CD14-positive monocyte (primary cell): ENCODE results near the gene ADAMTS20. TPM values are rescaled to one million over a fixed set of nuclear protein-coding genes. Genes with fewer than 3 reads are reported as not detected.

Experiments used
- DNase-seq, 3 donors: peaks; one replicate each; pipeline ENCODE4 v3.0.0-alpha.2; 2011 to 2022
- H2AFZ ChIP-seq: 2 replicates; pipeline ENCODE4 v1.6.0; 2012; ENCODE audit warnings: mild to moderate bottlenecking, low read depth, low read length, inconsistent platforms; ENCODE audit not compliant: insufficient read depth, poor library complexity, severe bottlenecking
- H3K27ac ChIP-seq, 2 donors: 1 replicate in 1 of 2; 2 replicates in 1 of 2; pipeline ENCODE4 v1.5.1; 2012 to 2013; ENCODE audit warnings: low read length in 2 of 2, control low read depth in 1 of 2, inconsistent platforms in 1 of 2, low read depth in 1 of 2, mild to moderate bottlenecking in 1 of 2
- H3K27me3 ChIP-seq, 2 donors: one replicate each; pipeline versions ENCODE4 v1.6.0 to v1.6.1; 2011 to 2013; ENCODE audit warnings: low read length in 2 of 2; ENCODE audit not compliant: control insufficient read depth in 2 of 2, insufficient read depth in 2 of 2
- H3K36me3 ChIP-seq, 2 donors: replicated peaks in 1 of 2; 1 replicate in 1 of 2; 2 replicates in 1 of 2; pipeline versions ENCODE4 v1.5.1 to v1.6.1; 2012 to 2013; ENCODE audit warnings: low read length in 2 of 2, control low read depth in 1 of 2, inconsistent platforms in 1 of 2, mild to moderate bottlenecking in 1 of 2; ENCODE audit not compliant: insufficient read depth in 2 of 2, control insufficient read depth in 1 of 2
- H3K4me1 ChIP-seq, 2 donors: 1 replicate in 1 of 2; 2 replicates in 1 of 2; pipeline versions ENCODE4 v1.5.1 to v1.6.1; 2012 to 2013; ENCODE audit warnings: low read length in 2 of 2, control low read depth in 1 of 2, inconsistent platforms in 1 of 2, mild to moderate bottlenecking in 1 of 2, moderate library complexity in 1 of 2; ENCODE audit not compliant: insufficient read depth in 2 of 2, control insufficient read depth in 1 of 2
- H3K4me2 ChIP-seq: replicated peaks from 2 replicates; pipeline ENCODE3; 2012; ENCODE audit warnings: low read length, moderate library complexity, mild to moderate bottlenecking; ENCODE audit not compliant: poor library complexity, severe bottlenecking; ENCODE audit errors: extremely low read depth
- H3K4me3 ChIP-seq, 3 experiments: fragments of 200-600 bp in 1 of 3; sonication (generic) in 1 of 3; replicated peaks in 1 of 3; 1 replicate in 2 of 3; 2 replicates in 1 of 3; pipeline ENCODE4 v1.5.1; 2011 to 2013; ENCODE audit warnings: low read length in 3 of 3, mild to moderate bottlenecking in 3 of 3, control low read depth in 2 of 3, low read depth in 2 of 3, inconsistent platforms in 1 of 3, moderate library complexity in 1 of 3
- H3K79me2 ChIP-seq: 2 replicates; pipeline ENCODE4 v1.6.0; 2012; ENCODE audit warnings: mild to moderate bottlenecking, control low read depth, inconsistent platforms, low read length, moderate library complexity; ENCODE audit not compliant: insufficient read depth
- H3K9ac ChIP-seq: 2 replicates; pipeline ENCODE4 v1.6.0; 2017; ENCODE audit warnings: low read length, mild to moderate bottlenecking; ENCODE audit not compliant: insufficient read depth, poor library complexity, severe bottlenecking
- H3K9me3 ChIP-seq, 2 donors: replicated peaks in 1 of 2; 1 replicate in 1 of 2; 2 replicates in 1 of 2; pipeline versions ENCODE4 v1.5.1 to v1.6.1; 2012 to 2013; ENCODE audit warnings: low read length in 2 of 2, control low read depth in 1 of 2; ENCODE audit not compliant: control insufficient read depth in 1 of 2, insufficient read depth in 1 of 2
- H4K20me1 ChIP-seq: 2 replicates; pipeline ENCODE4 v1.6.0; 2012; ENCODE audit warnings: mild to moderate bottlenecking, low read length, control low read depth, moderate library complexity; ENCODE audit not compliant: insufficient read depth
- H3K27ac Mint-ChIP-seq, 7 donors: one replicate each; pipeline ENCODE4 v1.8.0; 2020; ENCODE audit warnings: mild to moderate bottlenecking in 7 of 7, mixed read lengths in 7 of 7, moderate library complexity in 6 of 7, inconsistent platforms in 2 of 7
- H3K27me3 Mint-ChIP-seq, 3 donors: one replicate each; pipeline ENCODE4 v1.8.0; 2021 to 2022; ENCODE audit warnings: low read depth in 3 of 3, mild to moderate bottlenecking in 3 of 3, mixed read lengths in 3 of 3, moderate library complexity in 3 of 3, inconsistent platforms in 1 of 3
- H3K36me3 Mint-ChIP-seq, 2 donors: one replicate each; pipeline ENCODE4 v1.8.0; 2020; ENCODE audit warnings: mixed read lengths in 2 of 2, inconsistent platforms in 1 of 2, mild to moderate bottlenecking in 1 of 2
- H3K4me1 Mint-ChIP-seq: one replicate; pipeline ENCODE4 v1.8.0; 2020; ENCODE audit warnings: mild to moderate bottlenecking, mixed read lengths
- H3K4me3 Mint-ChIP-seq, 2 donors: one replicate each; pipeline ENCODE4 v1.8.0; 2020; ENCODE audit warnings: mild to moderate bottlenecking in 2 of 2, mixed read lengths in 2 of 2, moderate library complexity in 1 of 2
- H3K9me3 Mint-ChIP-seq, 7 donors: one replicate each; pipeline ENCODE4 v1.8.0; 2020 to 2022; ENCODE audit warnings: mixed read lengths in 7 of 7, mild to moderate bottlenecking in 6 of 7, moderate library complexity in 6 of 7, inconsistent platforms in 2 of 7
- CTCF ChIP-seq: fragments of 200-600 bp; IDR thresholded peaks from one replicate; pipeline ENCODE4 v1.8.0; 2022; ENCODE audit warnings: antibody characterized with exemption, mild to moderate bottlenecking
- WGBS: methylation state at CpG from one replicate; pipeline ENCODE4 v1.1.5; 2013; ENCODE audit warnings: missing lambda C conversion rate; ENCODE audit not compliant: insufficient coverage; 5-methylcytosine and 5-hydroxymethylcytosine counted together
- intact Hi-C, 2 donors: fragments of 100-400 bp; cut with micrococcal nuclease; formaldehyde crosslinking; loops; one replicate each; pipeline versions ENCODE4 v1.15.0 to v1.15.1; 2023
- polyA plus RNA-seq, 3 donors: library from polyadenylated mRNA; depleted of rRNA in 1 of 3; unstranded in 2 of 3; stranded (reverse) in 1 of 3; fragments of 300-500 nt in 2 of 3; fragments of >200 nt in 1 of 3; fragmentation: Illumina TruSeq in 2 of 3; gene quantifications; 1 replicate in 2 of 3; 2 replicates in 1 of 3; pipeline ENCODE4 v1.2.3, GENCODE V29; 2012 to 2021

The ADAMTS20 gene
- polyA plus RNA-seq, 3 donors: not detected

GRCh38 chr12:43315961-43316360 is 236.0 kb downstream of the ADAMTS20 start:
- no peaks in the 10 kb centered on the region for H4K20me1 ChIP-seq
- H3K27me3 ChIP-seq: no peaks in the 10 kb centered on the region
- no peak overlapping the region for H3K4me2 ChIP-seq
- H3K36me3 ChIP-seq: no peaks in the 10 kb centered on the region
- H3K4me1 Mint-ChIP-seq: peaks cover 4% of the 10 kb centered on the region
- H3K4me3 ChIP-seq: no peak overlapping the region
- no peak overlapping the region for H3K27ac ChIP-seq
- no peak overlapping the region for H3K4me3 Mint-ChIP-seq
- H3K27me3 Mint-ChIP-seq: no peaks in the 10 kb centered on the region
- peaks cover 6 to 7% of the 10 kb centered on the region in 2 donors for H3K4me1 ChIP-seq
- no peak overlapping the region for H2AFZ ChIP-seq
- intact Hi-C loops: no loop called here
- DNase-seq: no peak
- no peaks in the 10 kb centered on the region for H3K79me2 ChIP-seq
- H3K9ac ChIP-seq: no peak overlapping the region
- no peak overlapping the region for H3K27ac Mint-ChIP-seq
- TF ChIP-seq CTCF: no peak
- no peaks in the 10 kb centered on the region for H3K36me3 Mint-ChIP-seq
- H3K9me3 ChIP-seq: no peaks in the 10 kb centered on the region
- H3K9me3 Mint-ChIP-seq: peaks cover 0 to 4% (median 0%) of the 10 kb centered on the region in 7 donors

GRCh38 chr12:43312991-43313505 is 239.0 kb downstream of the ADAMTS20 start:
- Mint-ChIP-seq H3K27ac (no peak overlapping the region), H3K4me3 (no peak overlapping the region), H3K36me3 (no peaks in the 10 kb centered on the region), H3K4me1 (peaks cover 4% of the 10 kb centered on the region), H3K27me3 (no peaks in the 10 kb centered on the region), H3K9me3 (peaks cover 0 to 9% (median under 1%) of the 10 kb centered on the region in 7 donors)
- H3K36me3 ChIP-seq: no peaks in the 10 kb centered on the region
- H3K27ac ChIP-seq: no peak overlapping the region
- H3K4me3 ChIP-seq: no peak overlapping the region
- TF ChIP-seq CTCF: no peak
- no peak overlapping the region for H2AFZ ChIP-seq
- H3K4me1 ChIP-seq: peaks cover 6 to 7% of the 10 kb centered on the region in 2 donors
- no peaks in the 10 kb centered on the region for H3K9me3 ChIP-seq
- no peaks in the 10 kb centered on the region for H4K20me1 ChIP-seq
- no peak overlapping the region for H3K4me2 ChIP-seq
- H3K27me3 ChIP-seq: no peaks in the 10 kb centered on the region
- intact Hi-C loops: no loop called here
- H3K79me2 ChIP-seq: no peaks in the 10 kb centered on the region
- WGBS: 0% methylated on average over 1 of the region's 4 CpGs
- DNase-seq: peak in 2 of 3 donors; percentile 9 to 10
- H3K9ac ChIP-seq: no peak overlapping the region
